M059J (cell line): Measurements from ENCODE around the gene SCARB2. TPM values are rescaled to one million over a fixed set of nuclear protein-coding genes. Genes with fewer than 3 reads are reported as not detected.

ENCODE experiments used
- DNase-seq: peaks from one replicate; pipeline ENCODE4 v3.0.0-alpha.2; 2012; ENCODE audit warnings: low read depth
- total RNA-seq: library from RNA; depleted of rRNA; stranded (reverse); fragments of >200 nt; shearing (Covaris generic); gene quantifications from 2 replicates; pipeline ENCODE4 v1.2.3, GENCODE V29; 2014

Gene SCARB2
- total RNA-seq, 1 experiment from 2014 or later: 105 TPM

DNA sequence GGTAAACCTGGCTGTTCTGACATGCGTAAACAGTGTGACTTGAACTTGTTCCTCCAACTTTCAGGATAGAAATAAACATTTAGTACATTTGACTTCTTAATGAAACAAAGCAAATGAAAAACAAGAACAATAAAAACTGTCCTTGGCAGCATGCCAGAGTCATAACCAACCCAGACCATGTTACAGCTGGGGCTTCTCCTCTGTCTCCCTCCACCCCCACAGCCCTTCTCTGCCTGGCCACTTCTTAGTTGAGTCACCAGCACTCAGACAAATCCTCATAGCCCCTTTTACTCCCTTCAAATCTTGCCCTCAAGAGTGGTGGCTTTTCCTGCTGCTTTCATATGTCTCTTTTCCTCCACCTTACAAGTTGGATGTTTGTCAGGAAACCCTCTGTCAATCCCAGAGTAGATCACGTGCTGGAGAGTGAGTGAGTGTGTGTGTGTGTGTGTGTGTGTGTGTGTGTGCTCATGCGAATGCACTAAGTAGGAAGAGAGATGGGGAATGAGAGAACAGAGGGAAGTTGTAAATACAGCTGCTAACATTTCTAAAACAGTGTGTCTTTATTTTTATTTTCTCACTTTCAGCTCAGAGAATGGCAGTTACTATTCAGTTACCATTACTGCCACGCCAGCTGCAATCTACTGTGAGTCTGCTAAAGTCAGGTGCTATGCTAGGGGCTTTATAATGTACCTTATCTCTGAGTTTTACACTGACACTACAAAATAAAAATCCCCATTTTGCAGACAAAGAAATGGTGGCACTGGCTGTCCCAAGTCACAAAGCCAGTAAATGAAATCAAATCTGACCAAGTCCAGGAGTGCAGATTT is 15.0 kb downstream of the SCARB2 start:
- peak; percentile 74 for DNase-seq

DNA sequence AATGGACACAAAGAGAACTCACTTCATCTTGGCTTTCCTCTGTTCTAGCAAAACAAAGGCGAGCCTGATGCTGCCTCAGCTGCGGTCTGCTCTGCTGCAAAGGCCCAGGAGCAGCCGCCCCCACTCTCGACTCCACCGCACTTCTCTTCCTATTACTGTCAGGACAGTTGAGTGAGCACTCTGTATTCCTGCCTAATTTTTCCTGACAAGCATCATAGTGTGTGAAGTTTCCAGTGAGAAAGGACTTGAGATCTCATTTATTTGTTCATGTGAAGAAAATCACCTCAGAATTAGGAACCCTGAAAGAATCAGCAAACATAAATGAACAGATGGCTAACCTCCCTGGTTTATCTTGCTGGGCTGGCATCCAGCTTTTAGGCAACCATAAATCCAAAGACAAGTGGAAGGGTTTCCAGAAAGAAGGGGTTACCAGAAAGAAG is 15.6 kb downstream of the SCARB2 start:
- no peak for DNase-seq

GRCh38 chr4:76197031-76197743 is 16.4 kb downstream of the SCARB2 start:
- DNase-seq: peak; percentile 22

GRCh38 chr4:76196376-76196775 is 17.2 kb downstream of the SCARB2 start:
- no peak for DNase-seq

- no peak for DNase-seq
These were observed 18.3 kb downstream of the SCARB2 start for GRCh38 chr4:76195326-76195725.

GRCh38 chr4:76194325-76194724 is 19.3 kb downstream of the SCARB2 start:
- peak; percentile 63 for DNase-seq

- no peak for DNase-seq
These were observed 21.4 kb downstream of the SCARB2 start for GRCh38 chr4:76192236-76192635.

GRCh38 chr4:76188557-76188956 is 25.1 kb downstream of the SCARB2 start:
- no peak for DNase-seq

DNA sequence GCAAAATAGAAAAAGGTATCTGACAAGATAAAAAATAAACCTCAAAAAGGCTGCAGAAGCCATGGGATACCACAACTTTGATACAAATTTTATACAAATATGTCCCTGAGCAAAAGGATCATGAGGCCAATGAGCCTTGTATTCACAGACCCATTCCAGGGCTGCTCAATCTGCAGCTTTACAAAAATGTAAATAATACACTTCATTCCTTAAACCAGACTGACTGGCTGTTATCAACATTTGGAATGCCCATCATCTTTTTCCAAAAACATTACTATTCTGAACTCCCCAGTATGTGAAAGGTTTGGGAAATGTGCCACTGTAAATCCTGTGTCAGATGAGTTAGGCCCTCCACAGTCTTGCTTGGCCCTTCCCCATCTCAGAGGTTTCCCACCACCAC is 25.5 kb downstream of the SCARB2 start:
- DNase-seq: no peak

- DNase-seq: no peak
These were observed 26.5 kb downstream of the SCARB2 start for GRCh38 chr4:76187152-76187551.

GRCh38 chr4:76182463-76182862 is 31.2 kb downstream of the SCARB2 start:
- DNase-seq: no peak

GRCh38 chr4:76179398-76180318 is 34.0 kb downstream of the SCARB2 start:
- peak; percentile 62 for DNase-seq

- no peak for DNase-seq
These were observed 35.3 kb downstream of the SCARB2 start for GRCh38 chr4:76178296-76178695.

DNA sequence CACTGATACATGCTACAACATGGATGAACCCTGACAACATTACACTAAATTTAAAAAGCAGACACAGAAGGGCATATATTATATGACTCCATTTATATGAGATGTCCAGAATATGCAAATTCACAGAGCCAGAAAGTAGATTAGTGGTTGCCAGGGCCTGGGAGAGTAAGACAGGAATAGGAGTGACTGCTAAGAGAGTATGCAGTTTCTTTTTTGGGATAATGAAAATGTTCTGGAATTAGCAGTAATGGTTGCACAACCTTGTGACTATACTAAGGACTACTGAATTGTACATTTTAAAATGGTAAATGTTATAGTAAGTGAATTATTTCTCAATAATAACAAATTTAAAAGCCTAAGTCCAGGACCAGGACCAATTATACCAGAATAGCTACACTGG is 35.9 kb downstream of the SCARB2 start:
- DNase-seq: no peak

GRCh38 chr4:76175336-76175735 is 38.3 kb downstream of the SCARB2 start:
- no peak for DNase-seq

DNA sequence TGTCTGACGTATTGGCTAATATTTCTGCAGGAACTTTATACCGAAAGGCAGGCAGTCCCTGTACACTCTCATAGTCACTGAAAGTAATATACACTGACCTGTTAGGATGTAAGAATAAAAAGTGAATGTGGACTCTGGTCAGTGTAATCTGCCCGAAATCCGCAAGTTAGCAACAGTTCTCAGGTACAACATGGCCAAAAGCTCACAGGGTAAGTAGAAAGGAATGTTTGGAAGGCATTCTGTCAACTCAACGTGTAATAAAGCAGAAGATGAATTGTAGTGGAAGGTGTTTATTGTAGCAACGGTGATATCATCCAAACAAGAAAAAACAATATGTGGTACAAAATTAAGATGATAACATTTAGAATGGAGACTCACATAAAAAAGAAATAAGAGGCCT is 39.4 kb downstream of the SCARB2 start:
- DNase-seq: no peak

DNA sequence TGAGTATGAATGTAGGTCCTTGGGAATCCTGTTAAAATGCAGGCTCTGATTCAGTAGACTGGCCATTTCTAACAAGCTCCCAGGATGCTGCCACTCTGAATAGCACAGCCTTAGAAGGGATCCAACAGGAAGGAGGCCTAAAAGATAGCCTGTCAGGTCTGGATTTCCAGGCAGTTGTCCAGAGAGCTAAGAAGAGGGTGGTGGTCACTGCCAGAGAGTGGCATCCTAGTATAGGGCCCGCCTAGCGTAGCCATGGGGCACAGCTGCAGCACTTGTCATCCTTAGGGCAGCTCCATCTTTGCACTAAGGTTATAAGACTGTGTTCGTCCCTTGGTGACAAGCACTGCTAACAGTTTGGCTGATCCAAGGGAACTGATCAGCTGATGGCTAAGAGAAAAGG is 44.9 kb downstream of the SCARB2 start:
- DNase-seq: no peak

- no peak for DNase-seq
These were observed 47.1 kb downstream of the SCARB2 start for GRCh38 chr4:76166480-76166879.

GRCh38 chr4:76160355-76160754 is 53.3 kb downstream of the SCARB2 start:
- no peak for DNase-seq

DNA sequence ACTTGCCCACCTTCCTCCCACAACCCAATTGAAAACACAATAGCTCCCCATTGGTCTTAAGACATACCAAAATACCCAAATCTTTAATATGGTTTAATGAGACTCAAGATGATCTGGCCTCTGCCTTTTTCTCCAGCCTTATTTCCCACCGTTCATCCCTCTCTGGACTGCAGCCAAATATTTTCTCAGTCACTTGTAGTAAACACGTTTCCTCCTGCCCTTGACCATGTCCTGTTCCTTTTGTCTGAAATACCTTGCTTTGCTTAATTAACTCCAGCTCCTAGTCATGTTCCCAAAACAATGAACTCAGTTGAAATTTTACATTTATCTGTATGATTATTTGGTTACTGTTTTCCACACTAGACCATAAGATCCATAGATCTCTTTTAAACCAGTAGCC is 57.0 kb downstream of the SCARB2 start:
- no peak for DNase-seq

DNA sequence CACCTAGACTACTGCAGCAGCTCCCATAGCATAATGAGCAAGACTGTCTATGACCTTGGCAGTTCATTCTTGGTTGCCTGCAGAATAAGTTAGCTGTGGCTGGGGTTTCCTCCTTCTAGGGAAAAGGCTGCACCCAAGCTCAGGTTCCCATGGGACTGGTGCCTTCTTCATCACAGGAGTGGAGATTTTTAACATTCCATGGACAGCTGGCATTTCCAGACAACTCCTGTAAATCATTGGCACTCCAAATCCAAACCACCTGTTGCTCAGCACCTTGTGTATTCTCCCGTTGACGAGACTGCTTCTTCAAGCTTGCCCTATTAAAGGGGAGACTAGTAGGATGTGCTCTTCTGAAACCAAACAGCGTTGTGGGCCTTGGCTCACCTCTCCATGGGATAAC is 57.6 kb downstream of the SCARB2 start:
- DNase-seq: no peak

DNA sequence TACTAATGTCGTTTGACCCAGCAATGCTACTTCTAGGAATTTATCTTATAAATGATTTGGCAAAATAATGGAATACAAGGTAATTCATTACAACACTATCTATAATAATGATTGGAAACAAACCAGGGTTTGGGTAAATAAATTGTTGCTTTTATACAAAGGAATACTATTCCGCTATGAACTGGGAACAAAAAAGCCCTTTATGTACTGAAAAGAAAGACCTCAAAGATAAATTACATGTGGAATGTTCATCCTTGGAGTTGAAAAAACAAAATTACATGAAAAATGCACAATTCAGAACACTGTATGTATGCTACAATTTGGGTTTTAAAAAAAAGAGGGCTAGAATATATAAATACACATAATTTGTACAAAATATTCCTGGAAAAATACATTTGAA is 60.3 kb downstream of the SCARB2 start:
- DNase-seq: no peak
